Choroid plexus epithelial cell (primary cell): ENCODE results near the gene NME4.
"Not testable (repeated sequence)": the region's sequence is repeated elsewhere in the genome, so short reads cannot be mapped to it uniquely, and the experiment has no call there.

Experiments used
- DNase-seq: peaks from one replicate; pipeline ENCODE4 v3.0.0-alpha.2; 2010; ENCODE audit warnings: low read depth
- H3K4me3 ChIP-seq: 2 replicates; pipeline ENCODE4 v1.5.1; 2011; ENCODE audit warnings: low read depth, mild to moderate bottlenecking, control low read depth, low read length, moderate library complexity
- TF ChIP-seq, protein P1 (sequence below): conservative IDR thresholded peaks from 2 replicates; pipeline ENCODE4 v1.5.1; 2011; ENCODE audit warnings: low read depth, mild to moderate bottlenecking, control low read depth, inconsistent platforms, low read length, moderate library complexity

The NME4 gene

DNA sequence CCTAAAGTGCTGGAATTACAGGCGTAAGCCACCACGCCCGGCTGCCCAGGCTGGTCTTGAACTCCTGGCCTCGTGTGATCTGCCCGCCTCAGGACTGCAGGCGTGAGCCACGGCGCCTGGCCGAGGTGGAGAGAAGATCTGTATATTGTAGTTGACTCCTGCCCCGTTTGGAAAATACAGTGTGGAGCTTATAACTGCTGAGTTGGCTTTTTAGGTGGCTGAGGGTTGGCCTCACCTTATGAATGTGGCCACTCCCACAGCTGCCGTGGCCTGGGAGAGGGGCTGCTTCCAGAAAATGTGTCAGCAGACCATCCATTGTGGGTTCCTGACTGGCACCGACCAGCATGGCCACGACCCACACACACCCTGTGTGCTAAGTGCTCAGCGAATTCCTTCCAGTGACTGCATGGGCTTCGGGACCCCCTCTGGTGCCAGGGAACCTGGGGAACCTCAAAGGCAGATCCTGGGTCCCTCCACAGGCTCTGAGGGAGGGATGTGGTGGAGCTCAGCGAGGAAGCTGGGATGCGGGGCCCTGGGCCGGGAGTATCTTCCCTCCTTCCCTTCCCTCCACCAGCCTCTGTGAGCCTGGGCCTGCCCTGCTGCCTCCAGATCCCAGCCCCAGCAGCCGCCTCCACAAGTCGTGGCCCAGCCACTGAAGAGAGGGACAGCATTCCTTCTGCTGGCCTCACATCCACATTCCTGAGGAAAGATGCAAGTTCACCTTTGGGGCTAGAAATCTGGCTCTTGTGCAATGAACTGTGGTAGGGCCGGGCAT is 17.6 kb downstream of the NME4 start:
- TF ChIP-seq, protein P1, sequence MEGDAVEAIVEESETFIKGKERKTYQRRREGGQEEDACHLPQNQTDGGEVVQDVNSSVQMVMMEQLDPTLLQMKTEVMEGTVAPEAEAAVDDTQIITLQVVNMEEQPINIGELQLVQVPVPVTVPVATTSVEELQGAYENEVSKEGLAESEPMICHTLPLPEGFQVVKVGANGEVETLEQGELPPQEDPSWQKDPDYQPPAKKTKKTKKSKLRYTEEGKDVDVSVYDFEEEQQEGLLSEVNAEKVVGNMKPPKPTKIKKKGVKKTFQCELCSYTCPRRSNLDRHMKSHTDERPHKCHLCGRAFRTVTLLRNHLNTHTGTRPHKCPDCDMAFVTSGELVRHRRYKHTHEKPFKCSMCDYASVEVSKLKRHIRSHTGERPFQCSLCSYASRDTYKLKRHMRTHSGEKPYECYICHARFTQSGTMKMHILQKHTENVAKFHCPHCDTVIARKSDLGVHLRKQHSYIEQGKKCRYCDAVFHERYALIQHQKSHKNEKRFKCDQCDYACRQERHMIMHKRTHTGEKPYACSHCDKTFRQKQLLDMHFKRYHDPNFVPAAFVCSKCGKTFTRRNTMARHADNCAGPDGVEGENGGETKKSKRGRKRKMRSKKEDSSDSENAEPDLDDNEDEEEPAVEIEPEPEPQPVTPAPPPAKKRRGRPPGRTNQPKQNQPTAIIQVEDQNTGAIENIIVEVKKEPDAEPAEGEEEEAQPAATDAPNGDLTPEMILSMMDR, result no peak
- DNase-seq, result no peak
- H3K4me3 ChIP-seq, result no peak overlapping the region

DNA sequence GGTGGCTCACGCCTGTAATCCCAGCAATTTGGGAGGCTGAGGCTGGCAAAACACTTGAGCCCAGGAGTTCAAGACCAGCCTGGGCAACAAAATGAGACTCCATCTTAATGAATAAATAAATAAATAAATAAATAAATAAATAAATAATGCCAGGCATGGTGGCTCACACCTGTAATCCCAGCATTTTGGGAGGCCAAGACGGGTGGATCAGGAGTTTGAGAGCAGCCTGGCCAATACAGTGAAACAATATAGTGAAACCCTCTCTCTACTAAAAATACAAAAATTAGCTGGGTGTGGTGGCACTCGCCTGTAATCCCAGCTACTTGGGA is 18.1 kb downstream of the NME4 start:
- not testable (repeated sequence) for DNase-seq, H3K4me3 ChIP-seq

DNA sequence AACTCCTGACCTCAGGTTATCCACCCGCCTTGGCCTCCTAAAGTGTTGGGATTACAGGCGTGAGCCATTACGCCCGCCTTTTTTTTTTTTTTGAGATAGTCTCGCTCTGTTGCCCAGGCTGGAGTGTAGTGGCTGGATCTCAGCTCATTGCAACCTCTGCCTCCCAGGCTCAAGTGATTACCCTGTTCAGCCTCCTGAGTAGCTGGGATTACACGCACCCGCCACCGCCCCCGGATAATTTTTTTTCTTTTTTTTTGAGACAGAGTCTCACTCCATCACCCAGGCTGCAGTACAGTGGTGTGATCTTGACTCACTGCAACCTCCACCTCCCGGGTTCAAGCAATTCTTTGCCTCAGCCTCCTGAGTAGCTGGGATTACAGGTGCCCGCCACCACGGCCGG is 25.2 kb downstream of the NME4 start:
- not testable (repeated sequence) for DNase-seq, H3K4me3 ChIP-seq

DNA sequence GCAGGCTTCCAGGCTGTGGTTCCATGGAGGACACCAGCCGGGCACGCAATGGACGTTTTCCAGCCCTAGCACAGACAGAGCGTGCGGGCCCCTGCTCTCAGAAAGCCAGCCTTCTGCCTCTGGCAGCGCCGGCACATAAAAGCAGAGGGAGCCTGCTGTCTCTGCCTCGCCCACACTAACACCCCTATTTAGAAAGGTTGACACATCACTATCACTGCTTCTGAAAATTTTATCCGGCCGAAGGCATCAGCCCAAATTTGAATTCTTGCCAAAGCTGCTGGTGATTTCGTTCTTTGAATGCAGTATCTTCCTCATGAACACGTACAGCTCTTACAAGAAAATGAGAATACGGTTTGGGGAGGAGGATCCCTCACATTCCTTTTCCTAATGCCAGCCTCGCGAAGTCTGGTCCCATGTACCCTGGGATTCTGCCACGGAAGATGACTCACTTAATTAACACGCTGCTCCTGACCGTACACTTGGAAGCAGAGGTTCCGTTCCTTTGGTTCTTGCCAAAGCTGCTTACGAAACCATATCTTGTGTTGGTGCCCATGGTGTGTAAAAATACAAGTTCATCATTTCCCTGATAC is 27.1 kb downstream of the NME4 start:
- DNase-seq, result peak; percentile 93
- H3K4me3 ChIP-seq, result peak overlapping the region; percentile 69
- TF ChIP-seq, protein P1, result no peak

DNA sequence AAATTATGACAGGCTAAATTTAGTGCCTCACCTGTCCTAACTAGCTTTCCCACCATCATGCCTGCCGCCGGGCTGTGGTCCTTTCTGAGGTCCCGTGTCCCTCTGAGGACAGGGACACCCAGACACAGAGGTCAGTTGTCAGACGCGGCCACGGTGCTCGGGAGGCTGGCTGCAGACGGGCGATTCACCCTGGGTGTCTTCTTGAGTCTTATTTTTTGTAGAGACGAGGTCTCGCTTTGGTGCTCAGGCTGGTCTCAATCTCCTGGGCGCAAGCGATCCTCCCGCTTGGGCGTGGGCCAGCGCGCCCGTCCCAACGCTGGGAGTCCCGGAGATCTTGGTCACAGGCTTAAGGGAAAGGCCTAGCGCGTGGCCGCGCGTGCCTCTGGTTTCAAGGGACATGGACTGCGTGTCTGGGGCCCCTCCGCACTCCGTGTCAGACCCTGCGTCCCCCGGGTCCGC is 27.7 kb downstream of the NME4 start:
- DNase-seq, result no peak
- TF ChIP-seq, protein P1, result no peak
- H3K4me3 ChIP-seq, result peak overlapping the region; percentile 69

DNA sequence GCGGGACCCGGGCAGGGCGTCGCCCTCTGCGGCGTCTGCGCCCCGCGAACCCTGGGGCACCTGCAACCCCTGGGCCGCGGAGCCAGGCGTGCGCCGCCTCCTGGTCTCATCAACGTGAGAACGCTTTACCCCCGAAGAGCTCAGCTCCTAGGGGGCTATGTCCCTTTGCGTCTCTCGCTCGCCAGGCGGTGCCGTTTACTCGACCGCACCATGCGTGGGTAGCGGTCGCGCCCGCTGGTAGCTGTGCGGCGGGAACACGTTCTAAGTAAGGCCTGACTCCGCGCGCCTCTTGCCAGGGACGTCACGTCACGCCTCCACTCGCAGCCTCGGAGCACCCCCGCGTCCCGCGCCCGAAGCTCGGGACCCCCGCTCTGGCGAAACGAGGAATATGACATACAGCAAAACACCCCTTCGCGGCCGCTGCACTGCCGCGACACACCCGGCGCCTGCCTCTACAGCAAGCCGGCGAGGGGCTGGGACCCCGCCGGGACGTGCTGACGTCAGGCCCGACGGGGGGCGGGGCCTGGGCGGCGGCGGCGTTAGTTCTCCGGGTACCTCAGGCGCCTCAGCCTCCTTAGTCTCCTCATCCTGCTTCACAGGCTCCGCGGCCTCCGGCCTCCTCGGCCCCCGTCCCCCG is 28.2 kb downstream of the NME4 start, which contains the start of gene RAB11FIP3:
RAB11FIP3 (plus strand) TSS at position 568 of the 637 bp plus-strand sequence. CDS start 358 bp downstream, outside the sequence.
- TF ChIP-seq, protein P1, result peak; percentile 35
- DNase-seq, result peak; percentile 68
- peak within 1 kb of the TSS; percentile 69 for H3K4me3 ChIP-seq

DNA sequence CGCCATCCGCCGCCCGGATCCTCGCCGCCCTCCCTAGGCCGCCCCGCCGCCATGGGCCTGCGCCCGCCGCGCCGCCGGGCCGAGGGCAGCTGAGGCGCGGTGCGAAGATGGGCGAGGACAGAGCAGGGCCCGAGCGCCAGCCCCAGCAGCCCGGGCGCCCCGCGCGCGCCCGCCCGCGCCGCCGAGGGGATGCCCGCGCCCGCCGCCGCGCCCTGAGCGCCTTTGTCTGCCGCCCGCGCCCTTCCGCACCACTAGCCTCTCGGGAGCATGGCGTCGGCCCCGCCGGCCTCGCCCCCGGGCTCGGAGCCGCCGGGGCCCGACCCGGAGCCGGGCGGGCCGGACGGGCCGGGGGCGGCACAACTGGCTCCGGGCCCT is 28.7 kb downstream of the NME4 start:
- peak overlapping the region; percentile 69 for H3K4me3 ChIP-seq
- TF ChIP-seq, protein P1, result no peak
- no peak for DNase-seq
